Stimulated activated CD8-positive, alpha-beta memory T cell treated with anti-CD3 and anti-CD28 coated beads, Interleukin-4, amount 100 ng/mL, for 1 hour (primary cell): ENCODE measurements around the gene THSD4.
"Not testable (repeated sequence)": the region's sequence is repeated elsewhere in the genome, so short reads cannot be mapped to it uniquely, and the experiment has no call there.

Experiments
- DNase-seq, 2 donors: peaks; one replicate each; pipeline ENCODE4 v3.0.0-alpha.2; 2020; ENCODE audit warnings: low read depth in 2 of 2, low spot score in 1 of 2

Gene THSD4

GRCh38 chr15:71290881-71291635 lies 175.8 kb downstream of the THSD4 start:
- no peak for DNase-seq

GRCh38 chr15:71291723-71292122 lies 176.5 kb downstream of the THSD4 start:
- no peak for DNase-seq

GRCh38 chr15:71293723-71294122 lies 178.5 kb downstream of the THSD4 start:
- DNase-seq, result no peak

- no peak for DNase-seq
Observed at GRCh38 chr15:71294251-71294910, 179.1 kb downstream of the THSD4 start.

- no peak for DNase-seq
Observed at GRCh38 chr15:71294911-71295602, 179.8 kb downstream of the THSD4 start.

- DNase-seq, result no peak
Observed at GRCh38 chr15:71295603-71296314, 180.5 kb downstream of the THSD4 start.

DNA sequence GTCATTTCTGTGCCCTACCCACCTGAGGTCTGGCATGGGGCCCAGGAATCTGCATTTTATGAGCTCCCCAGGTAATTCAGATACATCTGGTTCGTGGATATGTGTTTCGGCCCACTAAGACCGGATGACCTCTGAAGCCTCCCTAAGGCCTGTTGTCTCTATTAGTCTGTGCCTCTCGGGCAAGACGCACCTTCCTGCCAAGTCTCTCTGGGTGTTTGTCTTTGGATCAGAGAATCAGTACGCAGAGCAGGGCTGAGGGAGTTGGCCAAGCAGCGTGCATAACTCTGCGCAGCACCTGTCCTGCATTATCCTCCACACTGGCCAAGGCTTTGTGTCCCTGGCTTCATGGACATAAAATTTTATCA lies 181.0 kb downstream of the THSD4 start:
- no peak for DNase-seq

DNA sequence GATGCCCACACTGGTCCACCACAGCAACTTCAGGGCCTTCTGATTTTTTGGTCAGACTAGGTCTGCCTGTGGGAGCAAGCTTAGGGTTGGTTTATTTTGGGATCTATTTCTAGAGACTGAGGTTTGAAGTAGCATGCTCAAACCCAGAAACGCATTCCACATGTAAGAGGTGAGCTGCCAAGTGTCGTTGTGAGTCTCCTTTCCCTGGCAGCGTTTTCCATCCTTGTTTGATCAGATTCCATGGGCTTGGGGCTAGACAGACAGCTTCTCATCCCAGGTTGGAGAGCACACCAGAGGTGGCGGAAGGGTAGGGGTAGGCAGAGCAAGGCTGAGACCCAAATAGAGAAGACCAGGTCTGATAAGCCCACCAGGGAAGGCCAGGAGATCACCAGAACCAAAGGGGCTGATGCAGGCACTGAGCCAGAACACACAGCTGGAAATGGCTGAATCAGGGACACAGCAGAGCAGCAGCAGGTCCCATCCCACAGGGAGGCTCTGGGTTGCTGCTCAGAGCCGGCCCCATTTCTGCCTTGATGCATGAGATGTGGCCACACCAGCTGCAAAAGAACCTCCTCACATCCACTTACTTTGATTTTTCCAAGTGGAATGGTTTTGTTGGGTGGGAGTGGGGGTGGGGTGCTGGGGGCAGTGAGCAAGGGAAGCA lies 186.8 kb downstream of the THSD4 start:
- DNase-seq, result no peak

GRCh38 chr15:71302861-71303410 lies 187.7 kb downstream of the THSD4 start:
- DNase-seq, result no peak

- no peak for DNase-seq
Observed at GRCh38 chr15:71303977-71304376, 188.7 kb downstream of the THSD4 start.

DNA sequence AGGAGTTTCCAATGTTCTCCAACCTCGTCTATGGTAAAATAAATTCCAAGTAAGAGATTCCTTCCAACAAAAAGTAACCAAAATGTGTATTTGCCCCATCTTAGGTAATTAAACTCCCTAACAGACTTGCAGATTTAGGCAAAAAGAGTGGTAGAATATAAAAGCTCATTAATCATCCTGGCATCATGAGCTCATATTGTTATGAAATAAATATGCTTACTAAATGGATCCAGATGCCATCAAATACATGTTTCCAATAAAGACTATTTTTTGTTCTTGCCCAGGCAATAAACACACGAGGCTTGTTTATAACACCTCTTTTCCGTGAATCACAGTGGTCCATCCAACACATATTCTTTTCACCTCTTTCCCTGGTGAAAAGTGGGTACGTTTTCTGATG lies 189.4 kb downstream of the THSD4 start:
- no peak for DNase-seq

GRCh38 chr15:71306538-71306937 lies 191.3 kb downstream of the THSD4 start:
- no peak for DNase-seq

GRCh38 chr15:71312194-71312708 lies 197.0 kb downstream of the THSD4 start:
- no peak for DNase-seq

DNA sequence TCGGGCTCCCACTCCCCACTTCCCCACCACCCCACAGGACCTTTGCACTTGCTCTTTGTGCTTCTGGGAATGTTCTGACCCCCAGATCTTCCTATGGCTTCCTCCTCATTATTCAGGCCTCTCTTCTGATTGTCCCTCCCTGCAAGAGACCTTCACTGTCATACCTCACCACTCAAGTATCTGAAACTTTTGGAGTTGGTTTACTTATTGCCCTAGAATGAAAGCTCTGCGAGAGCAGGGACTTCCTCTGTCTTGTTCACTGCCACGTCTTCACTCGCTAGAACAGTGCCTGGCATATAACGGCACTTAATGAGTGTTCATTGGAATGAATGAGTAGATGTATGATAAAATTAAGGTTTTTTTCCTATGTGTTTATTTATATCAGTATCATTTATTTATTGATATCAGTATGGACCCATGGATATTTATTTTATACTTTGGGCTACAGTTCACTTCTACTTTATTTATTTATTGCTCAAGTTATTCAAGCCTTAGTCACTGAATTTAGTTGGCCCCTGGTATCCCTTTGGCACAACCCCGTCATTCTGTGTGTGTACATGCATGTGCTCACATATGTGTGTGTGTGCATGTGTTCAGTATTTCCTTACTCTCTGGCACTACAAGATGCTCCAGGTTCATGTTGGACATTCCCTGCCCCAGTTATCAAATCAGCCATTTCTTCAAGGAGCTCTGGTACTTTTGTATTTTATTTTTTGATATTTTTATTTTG lies 197.6 kb downstream of the THSD4 start:
- no peak for DNase-seq

DNA sequence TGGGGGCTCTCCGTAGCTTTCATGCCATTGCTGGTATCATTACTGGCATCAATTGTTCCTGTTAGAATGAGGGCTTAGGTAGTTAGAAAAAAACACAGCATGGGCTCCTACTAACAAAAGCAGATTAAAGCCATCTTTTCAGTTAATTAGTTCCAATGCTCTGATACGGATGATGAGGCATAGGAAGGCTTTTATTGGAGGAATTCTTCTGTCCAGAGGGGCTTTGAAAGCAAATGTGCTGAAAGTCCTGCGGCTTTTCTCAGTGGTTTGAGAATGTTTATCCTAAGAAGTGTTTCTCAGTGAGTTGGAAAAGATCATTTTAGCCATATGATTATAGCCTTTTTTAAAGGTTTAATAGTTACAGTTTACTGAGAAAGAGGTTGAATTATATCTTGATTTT lies 198.5 kb downstream of the THSD4 start:
- DNase-seq, result no peak

GRCh38 chr15:71314956-71315537 lies 199.8 kb downstream of the THSD4 start:
- no peak for DNase-seq

GRCh38 chr15:71316911-71317310 lies 201.6 kb downstream of the THSD4 start:
- DNase-seq, result no peak

DNA sequence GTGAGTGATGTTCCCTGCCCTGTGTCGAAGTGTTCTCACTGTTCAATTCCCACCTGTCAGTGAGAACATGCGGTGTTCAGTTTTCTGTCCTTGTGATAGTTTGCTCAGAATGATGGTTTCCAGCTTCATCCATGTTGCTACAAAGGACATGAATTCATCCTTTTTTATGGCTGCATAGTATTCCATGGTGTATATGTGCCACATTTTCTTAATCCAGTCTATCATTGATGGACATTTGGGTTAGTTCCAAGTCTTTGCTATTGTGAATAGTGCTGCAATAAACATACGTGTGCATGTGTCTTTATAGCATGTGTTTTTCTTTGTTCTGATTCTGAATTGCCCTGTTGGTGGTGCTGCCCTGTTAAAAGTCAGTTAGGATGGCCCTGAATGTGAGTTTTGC lies 204.2 kb downstream of the THSD4 start:
- DNase-seq, result not testable (repeated sequence)

DNA sequence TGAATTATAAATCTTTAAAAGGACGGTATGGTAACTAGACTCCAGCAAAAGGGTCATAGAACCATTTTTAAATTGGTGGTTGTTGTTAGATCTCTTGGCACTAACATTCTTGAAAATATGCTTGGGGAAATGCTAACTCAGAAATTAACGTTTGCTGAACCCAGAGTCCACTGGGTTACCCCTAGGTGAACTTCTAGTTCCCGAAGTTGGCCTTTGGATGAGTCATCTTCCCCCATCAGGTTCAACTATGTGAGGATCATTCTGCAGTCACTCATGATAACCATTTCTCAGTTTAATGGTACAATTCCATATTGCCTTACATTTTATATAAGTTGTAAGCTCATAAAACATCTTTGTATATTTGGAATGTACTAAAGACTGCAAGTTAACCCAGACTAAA lies 204.7 kb downstream of the THSD4 start:
- DNase-seq, result no peak

DNA sequence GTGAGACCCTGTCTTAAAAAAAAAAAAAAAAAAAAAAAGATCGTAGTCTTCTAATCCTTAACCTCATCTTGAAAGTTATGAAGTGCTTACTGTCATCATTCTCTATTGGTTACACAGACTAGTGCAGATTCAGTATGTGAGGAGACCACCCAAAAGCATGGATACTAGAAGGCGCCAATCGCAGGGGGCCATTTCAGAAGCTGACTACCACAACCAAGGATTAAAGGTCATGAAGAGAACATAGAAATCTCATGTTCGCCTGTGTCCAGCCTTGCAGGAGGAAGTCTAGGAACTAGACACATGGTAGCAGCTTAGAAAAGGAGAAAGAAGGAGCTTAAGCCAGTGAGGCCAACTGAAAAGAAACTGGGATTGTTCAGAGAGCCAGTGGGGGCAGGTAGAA lies 207.8 kb downstream of the THSD4 start:
- DNase-seq, result no peak
